IPS-18a (cell line): ENCODE results near the gene SPPL2A.
"Not testable (repeated sequence)": the region's sequence is repeated elsewhere in the genome, so short reads cannot be mapped to it uniquely, and the experiment has no call there.

Experiments used
- H3K27ac ChIP-seq: one replicate; pipeline ENCODE4 v1.5.1; 2013; ENCODE audit warnings: low read length
- H3K27me3 ChIP-seq: one replicate; pipeline ENCODE4 v1.6.1; 2013; ENCODE audit warnings: mild to moderate bottlenecking, low read length; ENCODE audit not compliant: control insufficient read depth, insufficient read depth
- H3K36me3 ChIP-seq: one replicate; pipeline ENCODE4 v1.6.1; 2013; ENCODE audit warnings: low read depth, low read length; ENCODE audit not compliant: control insufficient read depth
- H3K4me1 ChIP-seq: one replicate; pipeline ENCODE4 v1.6.1; 2013; ENCODE audit warnings: low read depth, low read length; ENCODE audit not compliant: control insufficient read depth
- H3K4me3 ChIP-seq: one replicate; pipeline ENCODE4 v1.5.1; 2013; ENCODE audit warnings: low read length
- H3K9ac ChIP-seq: one replicate; pipeline ENCODE4 v1.6.1; 2013; ENCODE audit warnings: mild to moderate bottlenecking, low read length, moderate library complexity
- H3K9me3 ChIP-seq: one replicate; pipeline ENCODE4 v1.6.1; 2013; ENCODE audit warnings: low read depth, low read length; ENCODE audit not compliant: control insufficient read depth

SPPL2A gene

GRCh38 chr15:50712018-50712417 lies 53.5 kb downstream of the SPPL2A start:
- H3K27ac ChIP-seq = no peak overlapping the region
- H3K36me3 ChIP-seq = no peaks in the 10 kb centered on the region
- no peaks in the 10 kb centered on the region for H3K9me3 ChIP-seq
- no peak overlapping the region for H3K4me3 ChIP-seq
- H3K27me3 ChIP-seq = no peaks in the 10 kb centered on the region
- no peak overlapping the region for H3K9ac ChIP-seq
- no peaks in the 10 kb centered on the region for H3K4me1 ChIP-seq

- H3K27ac ChIP-seq = no peak overlapping the region
- H3K4me3 ChIP-seq = no peak overlapping the region
- no peaks in the 10 kb centered on the region for H3K9me3 ChIP-seq
- no peaks in the 10 kb centered on the region for H3K27me3 ChIP-seq
- H3K4me1 ChIP-seq = no peaks in the 10 kb centered on the region
- H3K9ac ChIP-seq = no peak overlapping the region
- no peaks in the 10 kb centered on the region for H3K36me3 ChIP-seq
These were observed 54.9 kb downstream of the SPPL2A start for GRCh38 chr15:50710585-50710984.

- Histone ChIP-seq H3K27me3 (no peaks in the 10 kb centered on the region), H3K4me3 (no peak overlapping the region)
These were observed 57.6 kb downstream of the SPPL2A start for GRCh38 chr15:50707878-50708427.

GRCh38 chr15:50702762-50703334 lies 62.7 kb downstream of the SPPL2A start:
- Histone ChIP-seq H3K36me3 (no peaks in the 10 kb centered on the region), H3K27me3 (no peaks in the 10 kb centered on the region), H3K4me3 (no peak overlapping the region), H3K27ac (no peak overlapping the region), H3K9ac (no peak overlapping the region), H3K9me3 (no peaks in the 10 kb centered on the region), H3K4me1 (no peaks in the 10 kb centered on the region)

More at GRCh38 chr15:50707878-50708427, 57.6 kb downstream of the SPPL2A start:
- Histone ChIP-seq H3K9me3 (no peaks in the 10 kb centered on the region), H3K9ac (no peak overlapping the region), H3K27ac (no peak overlapping the region), H3K36me3 (no peaks in the 10 kb centered on the region), H3K4me1 (no peaks in the 10 kb centered on the region)

- Histone ChIP-seq H3K4me1 (no peaks in the 10 kb centered on the region), H3K27me3 (no peaks in the 10 kb centered on the region), H3K4me3 (no peak overlapping the region), H3K9ac (no peak overlapping the region), H3K27ac (no peak overlapping the region), H3K36me3 (no peaks in the 10 kb centered on the region), H3K9me3 (no peaks in the 10 kb centered on the region)
These were observed 67.4 kb downstream of the SPPL2A start for GRCh38 chr15:50698101-50698500.

GRCh38 chr15:50697109-50697797 lies 68.3 kb downstream of the SPPL2A start:
- no peak overlapping the region for H3K27ac ChIP-seq
- H3K4me3 ChIP-seq = no peak overlapping the region
- no peaks in the 10 kb centered on the region for H3K9me3 ChIP-seq
- H3K4me1 ChIP-seq = no peaks in the 10 kb centered on the region
- H3K9ac ChIP-seq = no peak overlapping the region
- H3K36me3 ChIP-seq = no peaks in the 10 kb centered on the region
- no peaks in the 10 kb centered on the region for H3K27me3 ChIP-seq

- H3K9ac ChIP-seq, H3K4me3 ChIP-seq, H3K27ac ChIP-seq, H3K27me3 ChIP-seq, H3K9me3 ChIP-seq, H3K36me3 ChIP-seq, H3K4me1 ChIP-seq: not testable (repeated sequence)
These were observed 70.8 kb downstream of the SPPL2A start for GRCh38 chr15:50694634-50695165.

GRCh38 chr15:50687302-50687902 lies 78.1 kb downstream of the SPPL2A start:
- H3K27ac ChIP-seq = peak overlapping the region; percentile 85
- H3K9me3 ChIP-seq = no peaks in the 10 kb centered on the region
- peaks cover 9% of the 10 kb centered on the region for H3K4me1 ChIP-seq
- peaks cover 3% of the 10 kb centered on the region for H3K36me3 ChIP-seq
- peak overlapping the region; percentile 99 for H3K4me3 ChIP-seq
- H3K27me3 ChIP-seq = no peaks in the 10 kb centered on the region
- H3K9ac ChIP-seq = peak overlapping the region; percentile 94

- no peaks in the 10 kb centered on the region for H3K9me3 ChIP-seq
- H3K36me3 ChIP-seq = peaks cover 3% of the 10 kb centered on the region
- peak within 1 kb of the TSS; percentile 85 for H3K27ac ChIP-seq
- no peaks in the 10 kb centered on the region for H3K27me3 ChIP-seq
- peaks cover 9% of the 10 kb centered on the region for H3K4me1 ChIP-seq
- peak within 1 kb of the TSS; percentile 94 for H3K9ac ChIP-seq
- H3K4me3 ChIP-seq = peak within 1 kb of the TSS; percentile 99
These were observed 78.8 kb downstream of the SPPL2A start, which contains the start of gene TRPM7 for GRCh38 chr15:50686469-50687301. Gene TRPM7 (minus strand): TSS chr15:50686797. CDS start chr15:50686533, 264 bp downstream.

GRCh38 chr15:50685976-50686468 lies 79.5 kb downstream of the SPPL2A start:
- Histone ChIP-seq H3K27ac (peak overlapping the region; percentile 80), H3K4me1 (peaks cover 9% of the 10 kb centered on the region), H3K9ac (peak overlapping the region; percentile 94)

More at GRCh38 chr15:50685976-50686468, 79.5 kb downstream of the SPPL2A start:
- Histone ChIP-seq H3K27me3 (no peaks in the 10 kb centered on the region), H3K36me3 (peaks cover 3% of the 10 kb centered on the region), H3K4me3 (peak overlapping the region; percentile 99), H3K9me3 (no peaks in the 10 kb centered on the region)
